WTC11 (cell line): ENCODE data around the gene KDM4B. TPM values are rescaled to one million over a fixed set of nuclear protein-coding genes. Genes with fewer than 3 reads are reported as not detected.

ENCODE experiments used
- ATF6 ChIP-seq: sonication (generic); formaldehyde crosslinking; IDR thresholded peaks from 2 replicates; pipeline ENCODE4 v1.8.1; 2023; ENCODE audit warnings: mild to moderate bottlenecking, missing genetic modification reagents
- CREM ChIP-seq: sonication (generic); formaldehyde crosslinking; IDR thresholded peaks from 2 replicates; pipeline ENCODE4 v1.8.1; 2022; ENCODE audit warnings: mild to moderate bottlenecking, missing genetic modification reagents, moderate library complexity
- ELF4 ChIP-seq: sonication (generic); formaldehyde crosslinking; IDR thresholded peaks from 2 replicates; pipeline ENCODE4 v1.8.1; 2022; ENCODE audit warnings: low read depth, mild to moderate bottlenecking, moderate library complexity, missing genetic modification reagents
- EMX1 ChIP-seq: fragments of 250-450 bp; sonication (Bioruptor Pico); IDR thresholded peaks from 2 replicates; pipeline ENCODE4 v1.8.0; 2021; ENCODE audit warnings: mild to moderate bottlenecking
- ESRRA ChIP-seq: sonication (generic); formaldehyde crosslinking; IDR thresholded peaks from 2 replicates; pipeline ENCODE4 v1.8.1; 2022; ENCODE audit warnings: mild to moderate bottlenecking, missing genetic modification reagents, borderline replicate concordance
- GRHL2 ChIP-seq: fragments of 250-450 bp; sonication (Bioruptor Pico); IDR thresholded peaks from 2 replicates; pipeline ENCODE4 v1.8.0; 2022; ENCODE audit warnings: mild to moderate bottlenecking, moderate library complexity; ENCODE audit not compliant: insufficient replicate concordance, severe bottlenecking
- MYBL2 ChIP-seq: sonication (generic); formaldehyde crosslinking; IDR thresholded peaks from 2 replicates; pipeline ENCODE4 v1.8.1; 2023; ENCODE audit warnings: mild to moderate bottlenecking, moderate library complexity, missing genetic modification reagents
- NFATC4 ChIP-seq: fragments of 250-450 bp; sonication (Bioruptor Pico); IDR thresholded peaks from 2 replicates; pipeline ENCODE4 v1.9.0; 2021; ENCODE audit warnings: mild to moderate bottlenecking
- NR2C2 ChIP-seq: sonication (generic); formaldehyde crosslinking; IDR thresholded peaks from 2 replicates; pipeline ENCODE4 v1.8.0; 2022; ENCODE audit warnings: mild to moderate bottlenecking, missing genetic modification reagents
- OVOL2 ChIP-seq: fragments of 250-450 bp; sonication (Bioruptor Pico); IDR thresholded peaks from 2 replicates; pipeline ENCODE4 v1.9.0; 2021; ENCODE audit warnings: mild to moderate bottlenecking, borderline replicate concordance
- PRRX2 ChIP-seq: fragments of 250-450 bp; sonication (Bioruptor Pico); IDR thresholded peaks from 2 replicates; pipeline ENCODE4 v1.8.0; 2021; ENCODE audit warnings: mild to moderate bottlenecking
- SOX15 ChIP-seq: fragments of 250-450 bp; sonication (Bioruptor Pico); IDR thresholded peaks from 2 replicates; pipeline ENCODE4 v1.9.0; 2021; ENCODE audit warnings: mild to moderate bottlenecking
- USF1 ChIP-seq: sonication (generic); formaldehyde crosslinking; IDR thresholded peaks from 2 replicates; pipeline ENCODE4 v1.8.0; 2022; ENCODE audit warnings: mild to moderate bottlenecking, missing genetic modification reagents
- ZBTB21 ChIP-seq: sonication (generic); formaldehyde crosslinking; IDR thresholded peaks from 2 replicates; pipeline ENCODE4 v1.8.1; 2023; ENCODE audit warnings: mild to moderate bottlenecking, missing genetic modification reagents, borderline replicate concordance
- ZBTB43 ChIP-seq: sonication (generic); formaldehyde crosslinking; IDR thresholded peaks from 2 replicates; pipeline ENCODE4 v1.8.1; 2023; ENCODE audit warnings: mild to moderate bottlenecking, missing genetic modification reagents
- ZMAT4 ChIP-seq: fragments of 250-450 bp; sonication (Bioruptor Pico); IDR thresholded peaks from 2 replicates; pipeline ENCODE4 v1.9.0; 2021; ENCODE audit warnings: mild to moderate bottlenecking
- ZNF121 ChIP-seq: sonication (generic); formaldehyde crosslinking; IDR thresholded peaks from 2 replicates; pipeline ENCODE4 v1.8.0; 2023; ENCODE audit warnings: missing genetic modification reagents
- ZNF232 ChIP-seq: sonication (generic); formaldehyde crosslinking; IDR thresholded peaks from 2 replicates; pipeline ENCODE4 v1.8.0; 2022; ENCODE audit warnings: mild to moderate bottlenecking, missing genetic modification reagents
- ZNF416 ChIP-seq: fragments of 250-450 bp; sonication (Bioruptor Pico); IDR thresholded peaks from 2 replicates; pipeline ENCODE4 v1.9.0; 2021; ENCODE audit warnings: mild to moderate bottlenecking, inconsistent platforms
- ZNF425 ChIP-seq: fragments of 250-450 bp; sonication (Bioruptor Pico); conservative IDR thresholded peaks from 2 replicates; pipeline ENCODE4 v1.9.0; 2021; ENCODE audit warnings: mild to moderate bottlenecking
- total RNA-seq: library from RNA; stranded (reverse); gene quantifications from 3 replicates; pipeline ENCODE4 v1.2.3, GENCODE V29; 2021
- TF ChIP-seq, protein P1 (sequence below): sonication (generic); formaldehyde crosslinking; IDR thresholded peaks from 2 replicates; pipeline ENCODE4 v1.8.1; 2022; ENCODE audit warnings: mild to moderate bottlenecking, missing genetic modification reagents, moderate library complexity, borderline replicate concordance
- TF ChIP-seq, protein P2 (sequence below): sonication (generic); formaldehyde crosslinking; IDR thresholded peaks from 2 replicates; pipeline ENCODE4 v1.8.0; 2022; ENCODE audit warnings: mild to moderate bottlenecking, missing genetic modification reagents
- TF ChIP-seq, protein P3 (sequence below): sonication (generic); formaldehyde crosslinking; IDR thresholded peaks from 2 replicates; pipeline ENCODE4 v1.8.1; 2022; ENCODE audit warnings: low read depth, mild to moderate bottlenecking, moderate library complexity, missing genetic modification reagents, borderline replicate concordance
- TF ChIP-seq, protein P4 (sequence below): fragments of 250-450 bp; sonication (Bioruptor Pico); IDR thresholded peaks from 2 replicates; pipeline ENCODE4 v2.1.2; 2022; ENCODE audit warnings: mild to moderate bottlenecking, moderate library complexity
- TF ChIP-seq, protein P5 (sequence below): fragments of 250-450 bp; sonication (Bioruptor Pico); IDR thresholded peaks from 2 replicates; pipeline ENCODE4 v1.8.0; 2021; ENCODE audit warnings: mild to moderate bottlenecking
- TF ChIP-seq, protein P6 (sequence below): sonication (generic); formaldehyde crosslinking; IDR thresholded peaks from 2 replicates; pipeline ENCODE4 v1.8.1; 2022; ENCODE audit warnings: low read depth, missing genetic modification reagents, borderline replicate concordance

The KDM4B gene
- total RNA-seq, 1 experiment from 2014 or later: 43.2 TPM

DNA sequence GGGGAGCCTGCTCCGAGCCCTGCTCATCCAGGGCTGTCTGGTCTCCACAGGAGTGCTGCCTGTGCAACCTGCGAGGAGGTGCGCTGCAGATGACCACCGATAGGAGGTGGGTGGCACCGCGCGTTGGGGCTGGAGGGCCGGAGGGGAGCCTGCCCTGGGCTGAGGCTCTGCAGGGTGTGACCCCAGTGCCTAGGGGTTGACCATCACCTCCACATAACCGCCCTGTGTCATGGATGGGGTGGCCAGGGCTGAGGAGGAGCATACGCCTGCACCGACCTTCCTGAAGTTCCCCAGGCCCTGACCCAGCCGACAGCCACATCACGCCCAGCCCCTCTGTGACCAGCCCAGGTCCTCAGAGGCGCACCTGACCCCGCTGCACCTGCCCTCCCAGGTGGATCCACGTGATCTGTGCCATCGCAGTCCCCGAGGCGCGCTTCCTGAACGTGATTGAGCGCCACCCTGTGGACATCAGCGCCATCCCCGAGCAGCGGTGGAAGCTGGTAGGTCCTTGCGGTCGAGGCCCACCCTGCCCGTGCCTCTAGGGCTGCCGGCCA is 168.7 kb downstream of the KDM4B start (continued):
- no peak for TF ChIP-seq ZNF416 (CRISPR knock-in tag)
- TF ChIP-seq ZNF425 (CRISPR knock-in tag): no peak
- TF ChIP-seq, protein P1, sequence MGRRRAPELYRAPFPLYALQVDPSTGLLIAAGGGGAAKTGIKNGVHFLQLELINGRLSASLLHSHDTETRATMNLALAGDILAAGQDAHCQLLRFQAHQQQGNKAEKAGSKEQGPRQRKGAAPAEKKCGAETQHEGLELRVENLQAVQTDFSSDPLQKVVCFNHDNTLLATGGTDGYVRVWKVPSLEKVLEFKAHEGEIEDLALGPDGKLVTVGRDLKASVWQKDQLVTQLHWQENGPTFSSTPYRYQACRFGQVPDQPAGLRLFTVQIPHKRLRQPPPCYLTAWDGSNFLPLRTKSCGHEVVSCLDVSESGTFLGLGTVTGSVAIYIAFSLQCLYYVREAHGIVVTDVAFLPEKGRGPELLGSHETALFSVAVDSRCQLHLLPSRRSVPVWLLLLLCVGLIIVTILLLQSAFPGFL (CRISPR knock-in tag): no peak
- no peak for TF ChIP-seq OVOL2 (CRISPR knock-in tag)
- TF ChIP-seq, protein P2, sequence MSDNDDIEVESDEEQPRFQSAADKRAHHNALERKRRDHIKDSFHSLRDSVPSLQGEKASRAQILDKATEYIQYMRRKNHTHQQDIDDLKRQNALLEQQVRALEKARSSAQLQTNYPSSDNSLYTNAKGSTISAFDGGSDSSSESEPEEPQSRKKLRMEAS (CRISPR knock-in tag): peak; percentile 98
- TF ChIP-seq NFATC4 (CRISPR knock-in tag): no peak
- TF ChIP-seq PRRX2: no peak
- peak; percentile 90 for TF ChIP-seq ZNF232
- TF ChIP-seq, protein P3, sequence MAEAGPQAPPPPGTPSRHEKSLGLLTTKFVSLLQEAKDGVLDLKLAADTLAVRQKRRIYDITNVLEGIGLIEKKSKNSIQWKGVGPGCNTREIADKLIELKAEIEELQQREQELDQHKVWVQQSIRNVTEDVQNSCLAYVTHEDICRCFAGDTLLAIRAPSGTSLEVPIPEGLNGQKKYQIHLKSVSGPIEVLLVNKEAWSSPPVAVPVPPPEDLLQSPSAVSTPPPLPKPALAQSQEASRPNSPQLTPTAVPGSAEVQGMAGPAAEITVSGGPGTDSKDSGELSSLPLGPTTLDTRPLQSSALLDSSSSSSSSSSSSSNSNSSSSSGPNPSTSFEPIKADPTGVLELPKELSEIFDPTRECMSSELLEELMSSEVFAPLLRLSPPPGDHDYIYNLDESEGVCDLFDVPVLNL: no peak
- 0 out of 2 replicates have a peak, but pooled peaks have one; percentile 59 for TF ChIP-seq ZNF121 (CRISPR knock-in tag)
- no peak for TF ChIP-seq SOX15 (CRISPR knock-in tag)
- peak; percentile 92 for TF ChIP-seq USF1
- peak; percentile 90; the same call in 1 of the 2 replicates for TF ChIP-seq ESRRA (CRISPR knock-in tag)
- 0 out of 2 replicates have a peak, but pooled peaks have one; percentile 48 for TF ChIP-seq CREM (CRISPR knock-in tag)
- TF ChIP-seq, protein P4, sequence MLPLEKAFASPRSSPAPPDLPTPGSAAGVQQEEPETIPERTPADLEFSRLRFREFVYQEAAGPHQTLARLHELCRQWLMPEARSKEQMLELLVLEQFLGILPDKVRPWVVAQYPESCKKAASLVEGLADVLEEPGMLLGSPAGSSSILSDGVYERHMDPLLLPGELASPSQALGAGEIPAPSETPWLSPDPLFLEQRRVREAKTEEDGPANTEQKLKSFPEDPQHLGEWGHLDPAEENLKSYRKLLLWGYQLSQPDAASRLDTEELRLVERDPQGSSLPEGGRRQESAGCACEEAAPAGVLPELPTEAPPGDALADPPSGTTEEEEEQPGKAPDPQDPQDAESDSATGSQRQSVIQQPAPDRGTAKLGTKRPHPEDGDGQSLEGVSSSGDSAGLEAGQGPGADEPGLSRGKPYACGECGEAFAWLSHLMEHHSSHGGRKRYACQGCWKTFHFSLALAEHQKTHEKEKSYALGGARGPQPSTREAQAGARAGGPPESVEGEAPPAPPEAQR (CRISPR knock-in tag): no peak
- TF ChIP-seq NR2C2 (CRISPR knock-in tag): no peak; the same call in 1 of the 2 replicates
- no peak for TF ChIP-seq ATF6
- peak; percentile 95 for TF ChIP-seq ZBTB21 (CRISPR knock-in tag)
- TF ChIP-seq, protein P5, sequence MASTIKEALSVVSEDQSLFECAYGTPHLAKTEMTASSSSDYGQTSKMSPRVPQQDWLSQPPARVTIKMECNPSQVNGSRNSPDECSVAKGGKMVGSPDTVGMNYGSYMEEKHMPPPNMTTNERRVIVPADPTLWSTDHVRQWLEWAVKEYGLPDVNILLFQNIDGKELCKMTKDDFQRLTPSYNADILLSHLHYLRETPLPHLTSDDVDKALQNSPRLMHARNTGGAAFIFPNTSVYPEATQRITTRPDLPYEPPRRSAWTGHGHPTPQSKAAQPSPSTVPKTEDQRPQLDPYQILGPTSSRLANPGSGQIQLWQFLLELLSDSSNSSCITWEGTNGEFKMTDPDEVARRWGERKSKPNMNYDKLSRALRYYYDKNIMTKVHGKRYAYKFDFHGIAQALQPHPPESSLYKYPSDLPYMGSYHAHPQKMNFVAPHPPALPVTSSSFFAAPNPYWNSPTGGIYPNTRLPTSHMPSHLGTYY (CRISPR knock-in tag): no peak
- no peak for TF ChIP-seq GRHL2 (CRISPR knock-in tag)
- no peak for TF ChIP-seq ZMAT4
- TF ChIP-seq, protein P6, sequence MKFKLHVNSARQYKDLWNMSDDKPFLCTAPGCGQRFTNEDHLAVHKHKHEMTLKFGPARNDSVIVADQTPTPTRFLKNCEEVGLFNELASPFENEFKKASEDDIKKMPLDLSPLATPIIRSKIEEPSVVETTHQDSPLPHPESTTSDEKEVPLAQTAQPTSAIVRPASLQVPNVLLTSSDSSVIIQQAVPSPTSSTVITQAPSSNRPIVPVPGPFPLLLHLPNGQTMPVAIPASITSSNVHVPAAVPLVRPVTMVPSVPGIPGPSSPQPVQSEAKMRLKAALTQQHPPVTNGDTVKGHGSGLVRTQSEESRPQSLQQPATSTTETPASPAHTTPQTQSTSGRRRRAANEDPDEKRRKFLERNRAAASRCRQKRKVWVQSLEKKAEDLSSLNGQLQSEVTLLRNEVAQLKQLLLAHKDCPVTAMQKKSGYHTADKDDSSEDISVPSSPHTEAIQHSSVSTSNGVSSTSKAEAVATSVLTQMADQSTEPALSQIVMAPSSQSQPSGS (CRISPR knock-in tag): no peak
- TF ChIP-seq ZBTB43 (CRISPR knock-in tag): no peak
- no peak for TF ChIP-seq ELF4
- no peak for TF ChIP-seq EMX1 (CRISPR knock-in tag)
- TF ChIP-seq MYBL2 (CRISPR knock-in tag): no peak
